ENCODE data around the gene CAMTA1.

DNA sequence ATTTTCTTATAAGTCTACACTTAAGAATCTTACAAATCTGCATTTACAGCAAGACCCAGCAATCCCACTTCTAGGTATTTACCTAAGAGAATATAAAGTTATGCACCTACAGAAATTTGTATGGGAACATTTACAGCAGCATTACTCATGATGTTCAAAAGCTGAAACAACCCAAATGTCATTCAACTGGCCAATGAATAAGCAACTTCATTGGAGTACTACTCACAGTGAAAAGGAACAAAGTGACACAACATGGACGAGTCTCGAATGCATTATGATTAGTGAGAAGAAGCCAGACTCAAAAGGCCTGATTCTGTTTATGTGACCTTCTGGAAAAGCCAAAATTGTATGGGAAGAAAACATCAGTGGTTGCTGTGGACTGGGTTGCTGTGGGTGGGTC, 116.9 kb downstream of the CAMTA1 start:
- no peak for TF ChIP-seq POLR2A (IDR thresholded peaks at IDR 0.05)
- TF ChIP-seq, protein P1, sequence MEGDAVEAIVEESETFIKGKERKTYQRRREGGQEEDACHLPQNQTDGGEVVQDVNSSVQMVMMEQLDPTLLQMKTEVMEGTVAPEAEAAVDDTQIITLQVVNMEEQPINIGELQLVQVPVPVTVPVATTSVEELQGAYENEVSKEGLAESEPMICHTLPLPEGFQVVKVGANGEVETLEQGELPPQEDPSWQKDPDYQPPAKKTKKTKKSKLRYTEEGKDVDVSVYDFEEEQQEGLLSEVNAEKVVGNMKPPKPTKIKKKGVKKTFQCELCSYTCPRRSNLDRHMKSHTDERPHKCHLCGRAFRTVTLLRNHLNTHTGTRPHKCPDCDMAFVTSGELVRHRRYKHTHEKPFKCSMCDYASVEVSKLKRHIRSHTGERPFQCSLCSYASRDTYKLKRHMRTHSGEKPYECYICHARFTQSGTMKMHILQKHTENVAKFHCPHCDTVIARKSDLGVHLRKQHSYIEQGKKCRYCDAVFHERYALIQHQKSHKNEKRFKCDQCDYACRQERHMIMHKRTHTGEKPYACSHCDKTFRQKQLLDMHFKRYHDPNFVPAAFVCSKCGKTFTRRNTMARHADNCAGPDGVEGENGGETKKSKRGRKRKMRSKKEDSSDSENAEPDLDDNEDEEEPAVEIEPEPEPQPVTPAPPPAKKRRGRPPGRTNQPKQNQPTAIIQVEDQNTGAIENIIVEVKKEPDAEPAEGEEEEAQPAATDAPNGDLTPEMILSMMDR (IDR thresholded peaks at IDR 0.05): no peak
- TF ChIP-seq POLR2AphosphoS5 (IDR thresholded peaks at IDR 0.05): no peak

Measured in prostate gland (tissue), 2 donors.